Mesenchymal stem cell (in vitro differentiated cells and primary cell): ENCODE results near the gene USP8. TPM values are rescaled to one million over a fixed set of nuclear protein-coding genes. Genes with fewer than 3 reads are reported as not detected.
A peak's percentile ranks its signal among the peaks of the same experiment; 100 is the strongest.
"Not testable (repeated sequence)": the region's sequence is repeated elsewhere in the genome, so short reads cannot be mapped to it uniquely, and the experiment has no call there.

Experiments used
- DNase-seq: peaks from one replicate; pipeline ENCODE4 v3.0.0-alpha.2; 2013
- H2AFZ ChIP-seq: one replicate; pipeline ENCODE4 v1.6.1; 2013; ENCODE audit warnings: low read depth, mild to moderate bottlenecking, control low read depth, inconsistent platforms, low read length, moderate library complexity
- H2AK5ac ChIP-seq: 2 replicates; pipeline ENCODE4 v1.6.1; 2013; ENCODE audit warnings: low read length, moderate library complexity, mild to moderate bottlenecking, inconsistent platforms; ENCODE audit not compliant: severe bottlenecking
- H2BK120ac ChIP-seq: one replicate; pipeline ENCODE4 v1.6.1; 2013; ENCODE audit warnings: low read depth, mild to moderate bottlenecking, inconsistent platforms, low read length, moderate library complexity
- H2BK12ac ChIP-seq, 2 experiments: one replicate each; pipeline ENCODE4 v1.6.1; 2013; ENCODE audit warnings: inconsistent platforms in 2 of 2, low read length in 2 of 2, mild to moderate bottlenecking in 2 of 2, moderate library complexity in 2 of 2, control low read depth in 1 of 2
- H2BK15ac ChIP-seq: one replicate; pipeline ENCODE4 v1.6.1; 2013; ENCODE audit warnings: mild to moderate bottlenecking, low read depth, inconsistent platforms; ENCODE audit not compliant: poor library complexity, severe bottlenecking
- H2BK5ac ChIP-seq: 2 replicates; pipeline ENCODE4 v1.6.1; 2013; ENCODE audit warnings: low read depth, mild to moderate bottlenecking, low read length, control low read depth, inconsistent platforms; ENCODE audit not compliant: poor library complexity, severe bottlenecking
- H3K14ac ChIP-seq, 2 experiments: one replicate each; pipeline ENCODE4 v1.6.1; 2013; ENCODE audit warnings: inconsistent platforms in 2 of 2, low read length in 2 of 2, control low read depth in 1 of 2, mild to moderate bottlenecking in 1 of 2, moderate library complexity in 1 of 2
- H3K18ac ChIP-seq, 2 experiments: one replicate each; pipeline ENCODE4 v1.6.1; 2013; ENCODE audit warnings: inconsistent platforms in 2 of 2, low read length in 2 of 2, control low read depth in 1 of 2, low read depth in 1 of 2, mild to moderate bottlenecking in 1 of 2
- H3K23ac ChIP-seq, 2 experiments: one replicate each; pipeline ENCODE4 v1.6.1; 2013; ENCODE audit warnings: inconsistent platforms in 2 of 2, low read length in 2 of 2, mild to moderate bottlenecking in 2 of 2, moderate library complexity in 2 of 2, control low read depth in 1 of 2
- H3K27ac ChIP-seq: 2 replicates; pipeline ENCODE4 v1.5.1; 2013; ENCODE audit warnings: mild to moderate bottlenecking, moderate library complexity, low read length, control low read depth, inconsistent platforms; ENCODE audit not compliant: poor library complexity, severe bottlenecking
- H3K27me3 ChIP-seq, 2 experiments: 2 replicates each; pipeline versions ENCODE4 v1.6.1 to v1.7.0; 2013; ENCODE audit warnings: low read length in 2 of 2, mild to moderate bottlenecking in 2 of 2, moderate library complexity in 2 of 2, control low read depth in 1 of 2, inconsistent platforms in 1 of 2; ENCODE audit not compliant: control insufficient read depth in 1 of 2, insufficient read depth in 1 of 2
- H3K36me3 ChIP-seq, 2 experiments: 2 replicates each; pipeline versions ENCODE4 v1.6.1 to v1.7.0; 2013; ENCODE audit warnings: low read length in 2 of 2, control low read depth in 1 of 2, inconsistent platforms in 1 of 2, low read depth in 1 of 2, mild to moderate bottlenecking in 1 of 2; ENCODE audit not compliant: insufficient read depth in 2 of 2, control insufficient read depth in 1 of 2
- H3K4ac ChIP-seq, 2 experiments: one replicate each; pipeline ENCODE4 v1.6.1; 2013; ENCODE audit warnings: inconsistent platforms in 2 of 2, low read length in 2 of 2, mild to moderate bottlenecking in 2 of 2, moderate library complexity in 2 of 2, control low read depth in 1 of 2, low read depth in 1 of 2
- H3K4me1 ChIP-seq: 2 replicates; pipeline ENCODE4 v1.6.1; 2013; ENCODE audit warnings: low read depth, low read length, control low read depth; ENCODE audit not compliant: control insufficient read depth, insufficient read depth
- H3K4me2 ChIP-seq: 2 replicates; pipeline ENCODE4 v1.6.1; 2013; ENCODE audit warnings: low read length, mild to moderate bottlenecking, inconsistent platforms; ENCODE audit not compliant: poor library complexity, severe bottlenecking
- H3K4me3 ChIP-seq, 2 experiments: 2 replicates each; pipeline versions ENCODE4 v1.5.1 to v1.7.0; 2013; ENCODE audit warnings: low read length in 2 of 2, mild to moderate bottlenecking in 2 of 2, control low read depth in 1 of 2, low read depth in 1 of 2; ENCODE audit not compliant: insufficient read depth in 1 of 2
- H3K79me1 ChIP-seq: replicated peaks from 2 replicates; pipeline ENCODE4 v1.6.1; 2013; ENCODE audit warnings: mild to moderate bottlenecking, control low read depth, low read length, inconsistent platforms; ENCODE audit not compliant: poor library complexity, severe bottlenecking
- H3K9ac ChIP-seq: 2 replicates; pipeline ENCODE4 v1.7.0; 2013; ENCODE audit warnings: mild to moderate bottlenecking, low read length, moderate library complexity
- H3K9me3 ChIP-seq: 2 replicates; pipeline ENCODE4 v1.7.0; 2013; ENCODE audit warnings: mild to moderate bottlenecking, low read length; ENCODE audit not compliant: control insufficient read depth
- H4K8ac ChIP-seq: one replicate; pipeline ENCODE4 v1.6.1; 2013; ENCODE audit warnings: inconsistent platforms, mild to moderate bottlenecking, low read length, moderate library complexity
- H4K91ac ChIP-seq: one replicate; pipeline ENCODE4 v1.6.1; 2013; ENCODE audit warnings: mild to moderate bottlenecking, low read length, inconsistent platforms
- WGBS: methylation state at CpG from one replicate; pipeline ENCODE4 v1.1.7; 2013; ENCODE audit warnings: mixed read lengths; 5-methylcytosine and 5-hydroxymethylcytosine counted together
- polyA plus RNA-seq, 2 experiments: library from polyadenylated mRNA; stranded (reverse); fragments of 200-250 nt; gene quantifications; one replicate each; pipeline ENCODE4 v1.2.3, GENCODE V29; 2013

Gene USP8
- 40.9 TPM for polyA plus RNA-seq (2013, experiment 1 of 2)
- 42.1 TPM for polyA plus RNA-seq (2013, experiment 2 of 2)

- H4K91ac ChIP-seq: peak within 1 kb of the TSS; percentile 96
- no peak within 1 kb of the TSS for H2BK5ac ChIP-seq
- H3K4me1 ChIP-seq: peaks cover 7% of the 10 kb centered on the region
- H2AFZ ChIP-seq: peak within 1 kb of the TSS; percentile 65
- H3K27ac ChIP-seq: peak within 1 kb of the TSS; percentile 79
- no peak within 1 kb of the TSS for H3K14ac ChIP-seq
- no peaks in the 10 kb centered on the region for H3K79me1 ChIP-seq
- peak within 1 kb of the TSS; percentile 53 for H2AK5ac ChIP-seq
- no peaks in the 10 kb centered on the region for H3K9me3 ChIP-seq
- H3K36me3 ChIP-seq: peaks cover 3 to 12% of the 10 kb centered on the region in 2 experiments
- peak; percentile 97 for DNase-seq
- H4K8ac ChIP-seq: peak within 1 kb of the TSS; percentile 98
- WGBS: under 1% methylated on average over 45 of the region's 55 CpGs
- H3K18ac ChIP-seq: peak within 1 kb of the TSS; percentile 86 to 88
- H2BK15ac ChIP-seq: no peak within 1 kb of the TSS
- peak within 1 kb of the TSS; percentile 87 for H3K4me2 ChIP-seq
- H2BK120ac ChIP-seq: no peak within 1 kb of the TSS
- H3K4ac ChIP-seq: peak within 1 kb of the TSS; percentile 49 to 75
- no peaks in the 10 kb centered on the region for H3K27me3 ChIP-seq
- peak within 1 kb of the TSS; percentile 98 for H3K9ac ChIP-seq
- peak within 1 kb of the TSS; percentile 83 to 99 for H3K4me3 ChIP-seq
- no peak within 1 kb of the TSS for H3K23ac ChIP-seq
- H2BK12ac ChIP-seq: no peak within 1 kb of the TSS
Measured at GRCh38 chr15:50424066-50424890, at the start of gene USP8. Gene USP8 (plus strand): TSS chr15:50424405. CDS start chr15:50439074, 14,669 bp downstream.

- Histone ChIP-seq H3K4me1 (no peaks in the 10 kb centered on the region), H3K23ac (no peak overlapping the region), H3K4me3 (no peak overlapping the region), H3K18ac (no peak overlapping the region), H3K4ac (no peak overlapping the region), H3K27ac (no peak overlapping the region), H2BK15ac (no peak overlapping the region), H2AK5ac (no peak overlapping the region), H3K79me1 (no peaks in the 10 kb centered on the region), H2AFZ (no peak overlapping the region), H3K14ac (no peak overlapping the region), H2BK120ac (no peak overlapping the region), H3K9ac (no peak overlapping the region), H4K8ac (no peak overlapping the region), H3K36me3 (no peaks in the 10 kb centered on the region), H2BK5ac (no peak overlapping the region), H2BK12ac (no peak overlapping the region), H3K4me2 (no peak overlapping the region), H3K9me3 (no peaks in the 10 kb centered on the region), H4K91ac (no peak overlapping the region), H3K27me3 (no peaks in the 10 kb centered on the region)
- peak; percentile 13 for DNase-seq
- 96% methylated on average over 2 of the region's 3 CpGs for WGBS
Measured at GRCh38 chr15:50377867-50378751, 46.1 kb upstream of the USP8 start.

GRCh38 chr15:50378776-50379175 lies 45.4 kb upstream of the USP8 start:
- Histone ChIP-seq H3K4ac (no peak overlapping the region), H3K79me1 (no peaks in the 10 kb centered on the region), H4K8ac (no peak overlapping the region), H4K91ac (no peak overlapping the region), H2AFZ (no peak overlapping the region), H3K27ac (no peak overlapping the region), H3K36me3 (no peaks in the 10 kb centered on the region), H3K4me1 (no peaks in the 10 kb centered on the region), H3K18ac (no peak overlapping the region), H3K4me2 (no peak overlapping the region), H3K14ac (no peak overlapping the region), H3K23ac (no peak overlapping the region), H3K27me3 (no peaks in the 10 kb centered on the region), H2BK15ac (no peak overlapping the region), H2BK5ac (no peak overlapping the region), H2AK5ac (no peak overlapping the region), H2BK120ac (no peak overlapping the region), H3K9ac (no peak overlapping the region), H2BK12ac (no peak overlapping the region), H3K9me3 (no peaks in the 10 kb centered on the region), H3K4me3 (no peak overlapping the region)
- DNase-seq: no peak
- WGBS: 100% methylated on average over 1 of the region's 1 CpG

- not testable (repeated sequence) for H3K4ac ChIP-seq, H3K14ac ChIP-seq, H2BK12ac ChIP-seq, H3K36me3 ChIP-seq, H3K4me3 ChIP-seq, H3K4me2 ChIP-seq, H2AK5ac ChIP-seq, H2BK15ac ChIP-seq, H3K9ac ChIP-seq, H3K27ac ChIP-seq, DNase-seq, H2AFZ ChIP-seq, H4K91ac ChIP-seq, H3K9me3 ChIP-seq, H3K79me1 ChIP-seq, H3K4me1 ChIP-seq, H3K23ac ChIP-seq, H4K8ac ChIP-seq, H3K27me3 ChIP-seq, H3K18ac ChIP-seq, H2BK120ac ChIP-seq, H2BK5ac ChIP-seq
- WGBS: over 99% methylated on average over 6 of the region's 7 CpGs
Measured at GRCh38 chr15:50379413-50379812, 44.8 kb upstream of the USP8 start.
